Astrocyte of the spinal cord (primary cell): ENCODE results near the gene B4GALNT3.
"Not testable (repeated sequence)": the region's sequence is repeated elsewhere in the genome, so short reads cannot be mapped to it uniquely, and the experiment has no call there.

ENCODE experiments used
- DNase-seq: peaks from one replicate; pipeline ENCODE4 v3.0.0; 2011; ENCODE audit warnings: low read depth, low spot score
- H3K4me3 ChIP-seq: 2 replicates; pipeline ENCODE4 v1.5.1; 2011; ENCODE audit warnings: low read depth, mild to moderate bottlenecking, low read length, moderate library complexity
- CTCF ChIP-seq: IDR thresholded peaks from 2 replicates; pipeline ENCODE4 v1.5.1; 2012; ENCODE audit warnings: low read depth, mild to moderate bottlenecking, low read length, inconsistent platforms
- in situ Hi-C: cut with HindIII; loops from 2 replicates; pipeline ENCODE4 v1.10.0; 2017; ENCODE audit warnings: low sequenced_read_pairs

Gene B4GALNT3

GRCh38 chr12:575948-576614 is 116.3 kb downstream of the B4GALNT3 start:
- in situ Hi-C loops: no loop called here
- peak; percentile 90 for TF ChIP-seq CTCF
- peak; percentile 57 for DNase-seq
- no peak overlapping the region for H3K4me3 ChIP-seq

- in situ Hi-C loops: no loop called here
- DNase-seq: no peak
- TF ChIP-seq CTCF: no peak
- H3K4me3 ChIP-seq: no peak overlapping the region
Measured at GRCh38 chr12:576615-577110, 116.9 kb downstream of the B4GALNT3 start.

GRCh38 chr12:577994-578747 is 118.4 kb downstream of the B4GALNT3 start:
- DNase-seq, H3K4me3 ChIP-seq, in situ Hi-C loops: not testable (repeated sequence)

- H3K4me3 ChIP-seq: no peak overlapping the region
- in situ Hi-C loops: no loop called here
- DNase-seq: no peak
- TF ChIP-seq CTCF: no peak
Measured at GRCh38 chr12:578748-579419, 119.1 kb downstream of the B4GALNT3 start.

GRCh38 chr12:579420-580110 is 119.8 kb downstream of the B4GALNT3 start:
- in situ Hi-C loops: no loop called here
- no peak overlapping the region for H3K4me3 ChIP-seq
- DNase-seq: no peak
- TF ChIP-seq CTCF: no peak

- in situ Hi-C loops: no loop called here
- DNase-seq: no peak
- TF ChIP-seq CTCF: no peak
- no peak overlapping the region for H3K4me3 ChIP-seq
Measured at GRCh38 chr12:580813-581212, 121.1 kb downstream of the B4GALNT3 start.
